Osteoblast (primary cell): Measurements from ENCODE around the gene GAGE10. TPM values are rescaled to one million over a fixed set of nuclear protein-coding genes. Genes with fewer than 3 reads are reported as not detected.

Experiments
- DNase-seq: peaks from one replicate; pipeline ENCODE4 v3.0.0; 2011; ENCODE audit warnings: low spot score, mixed read lengths; ENCODE audit not compliant: insufficient read length; ENCODE audit errors: missing footprints
- H2AFZ ChIP-seq: 2 replicates; pipeline ENCODE4 v1.6.0; 2011; ENCODE audit warnings: mild to moderate bottlenecking, low read length
- H3K27ac ChIP-seq: 2 replicates; pipeline ENCODE4 v1.5.1; 2011; ENCODE audit warnings: mild to moderate bottlenecking, low read depth, low read length, moderate library complexity
- H3K27me3 ChIP-seq: 2 replicates; pipeline ENCODE4 v1.6.0; 2012; ENCODE audit warnings: mild to moderate bottlenecking, control low read depth, inconsistent platforms, low read length, moderate library complexity; ENCODE audit not compliant: insufficient read depth
- H3K36me3 ChIP-seq: 2 replicates; pipeline ENCODE4 v1.5.1; 2011; ENCODE audit warnings: mild to moderate bottlenecking, low read length, control low read depth, moderate library complexity; ENCODE audit not compliant: insufficient read depth
- H3K4me1 ChIP-seq: 2 replicates; pipeline ENCODE4 v1.5.1; 2011; ENCODE audit warnings: mild to moderate bottlenecking, low read length, control low read depth, moderate library complexity; ENCODE audit not compliant: insufficient read depth
- H3K4me2 ChIP-seq: 2 replicates; pipeline ENCODE4 v1.6.0; 2011; ENCODE audit warnings: mild to moderate bottlenecking, low read length; ENCODE audit not compliant: insufficient read depth
- H3K4me3 ChIP-seq: fragments of 200-600 bp; sonication (generic); 3 replicates; pipeline ENCODE4 v1.5.1; 2012; ENCODE audit warnings: mild to moderate bottlenecking, low read length, inconsistent platforms; ENCODE audit not compliant: insufficient read depth
- H3K79me2 ChIP-seq: 2 replicates; pipeline ENCODE4 v1.6.0; 2012; ENCODE audit warnings: mild to moderate bottlenecking, low read length, control low read depth, inconsistent platforms; ENCODE audit not compliant: insufficient read depth
- H3K9me3 ChIP-seq: 2 replicates; pipeline ENCODE4 v1.5.1; 2011; ENCODE audit warnings: low read depth, low read length, control low read depth
- H4K20me1 ChIP-seq: 2 replicates; pipeline ENCODE4 v1.6.0; 2012; ENCODE audit warnings: mild to moderate bottlenecking, low read length, control low read depth; ENCODE audit not compliant: insufficient read depth
- total RNA-seq: library from RNA; depleted of rRNA; stranded (reverse); fragments of >200 nt; gene quantifications from 2 replicates; pipeline ENCODE4 v1.2.3, GENCODE V29; 2012
- TF ChIP-seq, protein P1 (sequence below): IDR thresholded peaks from 2 replicates; pipeline ENCODE4 v1.5.1; 2011; ENCODE audit warnings: mild to moderate bottlenecking, low read depth, low read length, moderate library complexity; ENCODE audit errors: extremely low read depth

Gene GAGE10
- total RNA-seq, 1 donor: not detected

DNA sequence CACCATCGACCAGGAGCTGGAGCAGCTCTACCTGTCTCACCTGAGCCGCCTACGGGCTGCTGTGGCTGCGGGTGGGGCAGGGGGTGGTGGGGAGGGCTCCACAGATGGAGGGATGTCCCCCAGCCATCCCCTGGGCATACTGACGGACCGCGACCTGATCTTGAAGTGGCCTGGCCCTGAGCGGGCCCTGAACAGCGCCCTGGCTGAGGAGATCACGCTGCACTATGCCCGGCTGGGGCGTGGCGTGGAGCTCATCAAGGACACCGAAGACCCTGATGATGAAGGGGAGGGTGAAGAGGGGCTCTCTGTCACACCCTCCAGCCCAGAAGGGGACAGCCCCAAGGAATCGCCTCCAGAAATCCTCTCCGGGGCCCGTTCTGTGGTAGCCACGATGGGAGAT is 17.3 kb upstream of the GAGE10 start:
- H3K4me1 ChIP-seq: no peaks in the 10 kb centered on the region
- H3K4me3 ChIP-seq: no peak overlapping the region
- no peak overlapping the region for H2AFZ ChIP-seq
- no peaks in the 10 kb centered on the region for H3K79me2 ChIP-seq
- TF ChIP-seq, protein P1, sequence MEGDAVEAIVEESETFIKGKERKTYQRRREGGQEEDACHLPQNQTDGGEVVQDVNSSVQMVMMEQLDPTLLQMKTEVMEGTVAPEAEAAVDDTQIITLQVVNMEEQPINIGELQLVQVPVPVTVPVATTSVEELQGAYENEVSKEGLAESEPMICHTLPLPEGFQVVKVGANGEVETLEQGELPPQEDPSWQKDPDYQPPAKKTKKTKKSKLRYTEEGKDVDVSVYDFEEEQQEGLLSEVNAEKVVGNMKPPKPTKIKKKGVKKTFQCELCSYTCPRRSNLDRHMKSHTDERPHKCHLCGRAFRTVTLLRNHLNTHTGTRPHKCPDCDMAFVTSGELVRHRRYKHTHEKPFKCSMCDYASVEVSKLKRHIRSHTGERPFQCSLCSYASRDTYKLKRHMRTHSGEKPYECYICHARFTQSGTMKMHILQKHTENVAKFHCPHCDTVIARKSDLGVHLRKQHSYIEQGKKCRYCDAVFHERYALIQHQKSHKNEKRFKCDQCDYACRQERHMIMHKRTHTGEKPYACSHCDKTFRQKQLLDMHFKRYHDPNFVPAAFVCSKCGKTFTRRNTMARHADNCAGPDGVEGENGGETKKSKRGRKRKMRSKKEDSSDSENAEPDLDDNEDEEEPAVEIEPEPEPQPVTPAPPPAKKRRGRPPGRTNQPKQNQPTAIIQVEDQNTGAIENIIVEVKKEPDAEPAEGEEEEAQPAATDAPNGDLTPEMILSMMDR: no peak
- H3K27me3 ChIP-seq: no peaks in the 10 kb centered on the region
- no peaks in the 10 kb centered on the region for H3K36me3 ChIP-seq
- H3K27ac ChIP-seq: no peak overlapping the region
- H3K9me3 ChIP-seq: no peaks in the 10 kb centered on the region
- DNase-seq: no peak
- H4K20me1 ChIP-seq: no peaks in the 10 kb centered on the region
- H3K4me2 ChIP-seq: no peak overlapping the region

DNA sequence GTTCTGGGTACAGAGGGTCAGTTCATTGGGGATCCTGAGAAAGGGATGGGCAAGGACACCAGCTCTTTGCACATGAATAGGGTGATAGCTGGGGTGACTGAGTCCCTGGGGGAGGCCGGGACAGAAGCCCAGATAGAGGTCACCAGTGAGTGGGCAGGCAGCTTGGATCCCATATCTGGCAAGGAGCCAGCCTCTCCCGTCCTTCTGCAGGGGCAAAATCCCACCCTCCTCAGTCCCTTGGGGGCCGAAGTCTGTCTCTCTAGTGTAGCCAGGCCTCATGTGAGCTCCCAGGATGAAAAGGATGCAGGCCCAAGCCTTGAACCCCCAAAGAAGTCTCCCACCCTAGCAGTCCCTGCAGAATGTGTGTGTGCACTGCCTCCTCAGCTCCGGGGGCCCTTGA is 16.9 kb upstream of the GAGE10 start:
- no peaks in the 10 kb centered on the region for H3K79me2 ChIP-seq
- no peak overlapping the region for H3K4me2 ChIP-seq
- peak; percentile 42 for DNase-seq
- H3K36me3 ChIP-seq: no peaks in the 10 kb centered on the region
- no peaks in the 10 kb centered on the region for H3K4me1 ChIP-seq
- H2AFZ ChIP-seq: no peak overlapping the region
- H3K4me3 ChIP-seq: no peak overlapping the region
- H3K27ac ChIP-seq: no peak overlapping the region
- H4K20me1 ChIP-seq: no peaks in the 10 kb centered on the region
- H3K9me3 ChIP-seq: no peaks in the 10 kb centered on the region
- TF ChIP-seq, protein P1: no peak
- H3K27me3 ChIP-seq: no peaks in the 10 kb centered on the region

DNA sequence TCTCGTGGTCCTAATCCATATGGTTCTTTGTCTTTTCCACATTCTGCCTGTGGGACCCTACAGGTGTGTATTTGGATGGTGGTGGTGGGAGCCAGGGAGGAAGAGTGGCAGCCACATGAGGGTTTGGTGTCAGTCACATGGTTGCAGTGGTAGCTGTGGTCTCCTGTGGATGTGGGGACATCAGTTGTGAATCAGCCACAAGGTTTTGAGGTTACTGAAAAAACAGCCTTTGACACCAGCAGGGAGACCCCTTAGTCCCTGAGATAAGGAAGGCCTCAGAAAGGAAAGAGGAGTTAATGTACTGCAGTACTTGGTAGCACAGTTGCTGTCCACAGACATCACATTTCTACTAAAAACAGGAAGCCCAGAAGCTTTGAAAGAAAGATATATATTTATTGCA is 15.8 kb upstream of the GAGE10 start:
- no peak overlapping the region for H3K4me3 ChIP-seq
- H4K20me1 ChIP-seq: no peaks in the 10 kb centered on the region
- DNase-seq: no peak
- H3K36me3 ChIP-seq: no peaks in the 10 kb centered on the region
- no peaks in the 10 kb centered on the region for H3K27me3 ChIP-seq
- TF ChIP-seq, protein P1: no peak
- H2AFZ ChIP-seq: no peak overlapping the region
- H3K27ac ChIP-seq: no peak overlapping the region
- no peaks in the 10 kb centered on the region for H3K4me1 ChIP-seq
- H3K79me2 ChIP-seq: no peaks in the 10 kb centered on the region
- no peak overlapping the region for H3K4me2 ChIP-seq
- H3K9me3 ChIP-seq: no peaks in the 10 kb centered on the region

DNA sequence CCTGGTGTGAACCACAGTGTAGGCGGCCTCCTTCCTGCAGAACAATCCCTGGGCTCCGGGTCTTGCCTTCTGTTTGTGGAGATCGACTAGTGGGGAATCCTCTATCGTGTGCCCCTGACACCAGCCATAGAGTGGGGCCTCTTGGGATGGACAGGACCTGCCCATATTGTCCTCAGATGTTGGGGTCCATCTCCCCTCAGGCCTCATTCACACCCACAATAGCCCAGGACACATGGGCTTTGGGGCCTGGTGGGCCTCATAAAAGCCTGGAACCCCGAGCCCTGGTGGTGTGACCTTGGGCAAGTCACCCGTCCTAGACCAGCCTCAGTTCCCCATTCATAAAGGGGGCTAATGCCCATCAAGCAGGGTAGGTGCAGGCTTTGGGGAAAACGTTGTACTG is 13.2 kb upstream of the GAGE10 start:
- no peak overlapping the region for H3K4me3 ChIP-seq
- H3K4me1 ChIP-seq: no peaks in the 10 kb centered on the region
- no peak overlapping the region for H3K27ac ChIP-seq
- H3K9me3 ChIP-seq: no peaks in the 10 kb centered on the region
- H3K27me3 ChIP-seq: no peaks in the 10 kb centered on the region
- H3K79me2 ChIP-seq: no peaks in the 10 kb centered on the region
- TF ChIP-seq, protein P1: no peak
- no peaks in the 10 kb centered on the region for H3K36me3 ChIP-seq
- H3K4me2 ChIP-seq: no peak overlapping the region
- no peak for DNase-seq
- no peak overlapping the region for H2AFZ ChIP-seq
- no peaks in the 10 kb centered on the region for H4K20me1 ChIP-seq
